Activated gamma-delta T cell treated with anti-CD3 and anti-CD28 coated beads, Interleukin-2, amount 50 U/mL, for 16 hours (primary cell): ENCODE data around the gene RALY.
A peak's percentile ranks its signal among the peaks of the same experiment; 100 is the strongest.

Source experiments
- DNase-seq: peaks from one replicate; pipeline ENCODE4 v3.0.0-alpha.2; 2020; ENCODE audit warnings: low read depth

RALY gene

GRCh38 chr20:34047010-34047687 is 53.4 kb downstream of the RALY start:
- DNase-seq, result no peak

- DNase-seq, result no peak
Observed at GRCh38 chr20:34047917-34048316, 54.2 kb downstream of the RALY start.

GRCh38 chr20:34049389-34049788 is 55.7 kb downstream of the RALY start:
- DNase-seq, result no peak

- DNase-seq, result no peak
Observed at GRCh38 chr20:34049897-34050695, 56.4 kb downstream of the RALY start.

- no peak for DNase-seq
Observed at GRCh38 chr20:34052414-34052813, 58.7 kb downstream of the RALY start.

- no peak for DNase-seq
Observed at GRCh38 chr20:34055290-34055689, 61.6 kb downstream of the RALY start.

GRCh38 chr20:34058831-34059230 is 65.1 kb downstream of the RALY start:
- DNase-seq, result no peak

- DNase-seq, result no peak
Observed at GRCh38 chr20:34060970-34061369, 67.3 kb downstream of the RALY start.

GRCh38 chr20:34061695-34062094 is 68.0 kb downstream of the RALY start:
- no peak for DNase-seq

GRCh38 chr20:34062570-34063482 is 69.1 kb downstream of the RALY start:
- no peak for DNase-seq

GRCh38 chr20:34064286-34064685 is 70.6 kb downstream of the RALY start:
- DNase-seq, result no peak

- DNase-seq, result no peak
Observed at GRCh38 chr20:34065260-34065659, 71.5 kb downstream of the RALY start.

- no peak for DNase-seq
Observed at GRCh38 chr20:34066476-34067090, 72.9 kb downstream of the RALY start.

GRCh38 chr20:34068001-34068400 is 74.3 kb downstream of the RALY start:
- no peak for DNase-seq

GRCh38 chr20:34069341-34070078 is 75.8 kb downstream of the RALY start:
- DNase-seq, result peak; percentile 41

- DNase-seq, result no peak
Observed at GRCh38 chr20:34070079-34070439, 76.3 kb downstream of the RALY start.

- DNase-seq, result no peak
Observed at GRCh38 chr20:34070859-34071258, 77.1 kb downstream of the RALY start.

- DNase-seq, result no peak
Observed at GRCh38 chr20:34072076-34072475, 78.4 kb downstream of the RALY start.

- no peak for DNase-seq
Observed at GRCh38 chr20:34072778-34073177, 79.1 kb downstream of the RALY start.

- DNase-seq, result no peak
Observed at GRCh38 chr20:34074101-34074760, 80.5 kb downstream of the RALY start.

GRCh38 chr20:34075647-34076046 is 81.9 kb downstream of the RALY start:
- no peak for DNase-seq
